Psoas muscle (tissue), 8 donors: ENCODE data around the gene PSMF1. TPM values are rescaled to one million over a fixed set of nuclear protein-coding genes. Genes with fewer than 3 reads are reported as not detected.

Source experiments
- ATAC-seq, 4 donors: fragments of 200-7000 bp; cut with Tn5 transposase; one replicate each; pipeline ENCODE4 v1.9.1; 2020; ENCODE audit warnings: moderate library complexity in 3 of 4, mild to moderate bottlenecking in 2 of 4
- DNase-seq, 2 donors: peaks; one replicate each; pipeline ENCODE4 v3.0.0-alpha.2; 2020
- H3K27ac ChIP-seq: fragments of 200-600 bp; one replicate; pipeline ENCODE4 v1.8.0; 2022
- H3K27me3 ChIP-seq, 3 donors: fragments of 200-600 bp in 1 of 3; one replicate each; pipeline versions ENCODE4 v1.6.1 to v1.8.0; 2013 to 2022; ENCODE audit warnings: low read length in 2 of 3, mild to moderate bottlenecking in 2 of 3, moderate library complexity in 1 of 3; ENCODE audit not compliant: insufficient read depth in 3 of 3
- H3K36me3 ChIP-seq, 2 donors: fragments of 200-600 bp in 1 of 2; one replicate each; pipeline versions ENCODE4 v1.6.1 to v1.8.0; 2013 to 2022; ENCODE audit warnings: low read depth in 1 of 2, mild to moderate bottlenecking in 1 of 2, moderate library complexity in 1 of 2; ENCODE audit not compliant: insufficient read depth in 1 of 2
- H3K4me1 ChIP-seq: fragments of 200-600 bp; one replicate; pipeline ENCODE4 v1.8.0; 2022
- H3K4me3 ChIP-seq: fragments of 200-600 bp; one replicate; pipeline ENCODE4 v1.8.0; 2022; ENCODE audit warnings: mild to moderate bottlenecking
- H3K9me3 ChIP-seq: fragments of 200-600 bp; one replicate; pipeline ENCODE4 v1.8.0; 2022
- WGBS, 3 donors: extraction: QIAGEN DNeasy Blood & Tissue Kit; methylation state at CpG; one replicate each; pipeline versions ENCODE4 v1.1.6 to v1.1.7; 2013; 5-methylcytosine and 5-hydroxymethylcytosine counted together
- intact Hi-C, 2 donors: fragments of 100-400 bp; cut with DNase I; formaldehyde crosslinking; loops; one replicate each; pipeline versions ENCODE4 v1.11.0 to v1.14.2; 2022
- polyA plus RNA-seq, 3 donors: library from polyadenylated mRNA; stranded (reverse); fragments of 200-250 nt; gene quantifications; one replicate each; pipeline ENCODE4 v1.2.3, GENCODE V29; 2013
- total RNA-seq, 4 donors: library from RNA; stranded (reverse); fragmentation: NEBNext Ultra II Directional in 2 of 4; extraction: Animal tissue kit (Norgen Biotek cat#: 25700) in 2 of 4; gene quantifications; one replicate each; pipeline versions ENCODE4 v1.2.1 to v1.2.4, GENCODE V29; 2021 to 2023
- TF ChIP-seq, protein P1 (sequence below): fragments of 200-600 bp; IDR thresholded peaks from one replicate; pipeline ENCODE4 v1.8.0; 2022; ENCODE audit warnings: antibody characterized with exemption
- donor health status: healthy with polysubstance abuse.
- donor health status: DM: no; HTN: no; CAD: no; lungs with moderate emphysema.
- donor health status: Bipolar disorder and iron deficiency.
- donor health status: healthy.
- donor health status: DM: yes; HTN: yes; CAD: no.
- donor health status: DM: no; HTN: no; CAD: no.
- donor health status: DM: no; HTN: no; CAD: no.
- donor health status: DM: yes; HTN: yes; CAD: no.

Gene PSMF1
- total and polyA plus RNA-seq, 7 donors = 81.0 to 159 (median 137) TPM

DNA sequence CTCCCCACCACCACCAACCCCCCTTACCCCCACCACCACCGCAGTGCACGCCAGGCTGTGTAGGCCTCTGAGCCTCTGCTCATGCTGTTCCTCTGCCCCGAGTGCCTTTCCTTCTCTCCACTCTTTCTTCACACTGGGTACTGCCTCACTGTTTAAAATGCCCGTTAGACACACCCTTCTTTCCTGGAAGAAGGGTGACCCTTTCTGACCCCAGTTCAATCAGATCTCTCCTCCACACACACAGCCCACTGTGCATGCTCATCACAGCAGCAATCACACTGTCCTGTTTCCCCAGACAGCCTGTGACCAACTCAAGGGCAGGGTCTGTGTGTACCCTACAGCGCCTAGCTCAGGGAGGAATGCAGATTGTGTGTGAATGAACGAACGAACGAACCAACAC is 56.4 kb downstream of the PSMF1 start:
- no peak overlapping the region for H3K4me3 ChIP-seq
- ATAC-seq (no peak), DNase-seq (no peak)
- WGBS, 3 donors = 80 to 92% (median 88%) methylated on average over 6 to 8 of the region's 8 CpGs
- H3K9me3 ChIP-seq = no peaks in the 10 kb centered on the region
- H3K27me3 ChIP-seq = no peaks in the 10 kb centered on the region
- no peaks in the 10 kb centered on the region for H3K4me1 ChIP-seq
- TF ChIP-seq, protein P1, sequence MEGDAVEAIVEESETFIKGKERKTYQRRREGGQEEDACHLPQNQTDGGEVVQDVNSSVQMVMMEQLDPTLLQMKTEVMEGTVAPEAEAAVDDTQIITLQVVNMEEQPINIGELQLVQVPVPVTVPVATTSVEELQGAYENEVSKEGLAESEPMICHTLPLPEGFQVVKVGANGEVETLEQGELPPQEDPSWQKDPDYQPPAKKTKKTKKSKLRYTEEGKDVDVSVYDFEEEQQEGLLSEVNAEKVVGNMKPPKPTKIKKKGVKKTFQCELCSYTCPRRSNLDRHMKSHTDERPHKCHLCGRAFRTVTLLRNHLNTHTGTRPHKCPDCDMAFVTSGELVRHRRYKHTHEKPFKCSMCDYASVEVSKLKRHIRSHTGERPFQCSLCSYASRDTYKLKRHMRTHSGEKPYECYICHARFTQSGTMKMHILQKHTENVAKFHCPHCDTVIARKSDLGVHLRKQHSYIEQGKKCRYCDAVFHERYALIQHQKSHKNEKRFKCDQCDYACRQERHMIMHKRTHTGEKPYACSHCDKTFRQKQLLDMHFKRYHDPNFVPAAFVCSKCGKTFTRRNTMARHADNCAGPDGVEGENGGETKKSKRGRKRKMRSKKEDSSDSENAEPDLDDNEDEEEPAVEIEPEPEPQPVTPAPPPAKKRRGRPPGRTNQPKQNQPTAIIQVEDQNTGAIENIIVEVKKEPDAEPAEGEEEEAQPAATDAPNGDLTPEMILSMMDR = no peak
- no peak overlapping the region for H3K27ac ChIP-seq
- peaks cover 4 to 60% of the 10 kb centered on the region in 2 donors for H3K36me3 ChIP-seq
- intact Hi-C loops = no loop called here

DNA sequence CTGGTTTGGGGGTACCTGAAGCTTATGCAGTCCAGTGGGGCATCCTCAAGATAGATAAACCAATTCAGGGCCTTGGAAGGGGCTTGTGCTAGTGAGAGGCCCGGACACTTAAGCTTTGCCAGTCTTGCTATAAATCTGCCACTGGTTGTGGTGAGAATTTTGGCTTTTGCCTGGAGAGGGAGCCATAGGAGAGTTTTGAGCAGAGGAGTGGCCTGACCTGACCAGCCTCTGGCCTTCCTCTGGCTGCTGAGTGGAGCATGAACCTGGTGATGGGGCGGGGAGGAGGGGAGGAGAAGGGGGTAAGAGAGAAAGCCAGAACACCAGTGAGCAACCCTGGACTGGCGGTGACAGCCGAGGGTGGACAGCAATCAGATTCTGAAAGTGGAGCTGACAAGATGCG is 59.3 kb downstream of the PSMF1 start:
- Histone ChIP-seq H3K4me3 (no peak overlapping the region), H3K27ac (no peak overlapping the region), H3K36me3 (peaks cover 0 to 38% of the 10 kb centered on the region in 2 donors), H3K4me1 (no peaks in the 10 kb centered on the region), H3K9me3 (no peaks in the 10 kb centered on the region), H3K27me3 (no peaks in the 10 kb centered on the region)
- DNase-seq (no peak), ATAC-seq (no peak)
- WGBS, 3 donors = 77 to 83% (median 82%) methylated on average over 5 of the region's 5 CpGs
- TF ChIP-seq, protein P1 = no peak
- intact Hi-C loops = no loop called here

DNA sequence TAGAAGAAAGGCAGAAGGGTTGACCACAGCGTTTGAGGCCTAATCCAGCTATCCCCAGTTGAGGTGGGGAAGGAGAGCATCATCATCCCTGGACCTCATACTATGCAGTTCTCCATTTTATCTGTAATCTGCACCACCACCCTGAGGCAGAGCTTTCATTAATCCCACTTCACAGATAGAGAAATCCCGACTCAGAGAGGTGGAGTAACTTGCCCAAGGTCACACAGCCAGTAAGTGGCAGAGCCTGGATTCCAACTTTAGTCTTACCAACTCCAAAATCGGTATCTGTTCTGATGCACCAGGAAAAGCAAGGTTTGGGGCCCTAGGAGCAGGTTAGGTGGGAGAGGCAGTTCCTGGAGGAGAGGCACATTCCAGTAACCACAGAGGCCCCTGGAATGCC is 59.7 kb downstream of the PSMF1 start:
- intact Hi-C loops = no loop called here
- H3K27ac ChIP-seq = no peak overlapping the region
- no peaks in the 10 kb centered on the region for H3K27me3 ChIP-seq
- TF ChIP-seq, protein P1 = no peak
- no peaks in the 10 kb centered on the region for H3K4me1 ChIP-seq
- H3K4me3 ChIP-seq = no peak overlapping the region
- ATAC-seq = no peak
- 81 to 90% (median 85%) methylated on average over 3 of the region's 3 CpGs for WGBS, 3 donors
- no peaks in the 10 kb centered on the region for H3K9me3 ChIP-seq
- no peak for DNase-seq
- H3K36me3 ChIP-seq = peaks cover 0 to 33% of the 10 kb centered on the region in 2 donors

DNA sequence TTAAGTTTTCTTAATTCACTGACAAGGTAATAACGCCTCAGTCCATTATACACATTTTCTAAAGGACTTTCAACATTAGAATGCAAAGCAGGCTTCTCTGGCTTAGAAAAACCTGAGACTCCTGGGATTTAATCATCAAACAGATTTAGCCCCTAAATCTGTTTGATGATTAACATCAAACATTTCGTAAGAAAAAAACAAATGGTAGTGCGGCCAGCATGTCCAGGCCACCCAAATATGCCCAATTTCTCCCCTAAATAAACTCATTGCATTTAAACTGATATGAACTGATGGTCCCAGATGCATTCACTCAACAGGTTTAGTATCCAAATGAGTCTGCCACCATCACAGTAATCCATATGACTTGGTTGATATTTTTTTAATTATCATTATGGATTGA is 60.2 kb downstream of the PSMF1 start:
- no peak overlapping the region for H3K4me3 ChIP-seq
- no peak for DNase-seq
- intact Hi-C loops = no loop called here
- ATAC-seq = no peak
- no peaks in the 10 kb centered on the region for H3K9me3 ChIP-seq
- TF ChIP-seq, protein P1 = no peak
- H3K27me3 ChIP-seq = peaks cover 0 to 3% (median 0%) of the 10 kb centered on the region in 3 donors
- H3K36me3 ChIP-seq = peaks cover 0 to 29% of the 10 kb centered on the region in 2 donors
- 90 to 93% (median 91%) methylated on average over 3 of the region's 3 CpGs for WGBS, 3 donors
- no peak overlapping the region for H3K27ac ChIP-seq
- no peaks in the 10 kb centered on the region for H3K4me1 ChIP-seq

DNA sequence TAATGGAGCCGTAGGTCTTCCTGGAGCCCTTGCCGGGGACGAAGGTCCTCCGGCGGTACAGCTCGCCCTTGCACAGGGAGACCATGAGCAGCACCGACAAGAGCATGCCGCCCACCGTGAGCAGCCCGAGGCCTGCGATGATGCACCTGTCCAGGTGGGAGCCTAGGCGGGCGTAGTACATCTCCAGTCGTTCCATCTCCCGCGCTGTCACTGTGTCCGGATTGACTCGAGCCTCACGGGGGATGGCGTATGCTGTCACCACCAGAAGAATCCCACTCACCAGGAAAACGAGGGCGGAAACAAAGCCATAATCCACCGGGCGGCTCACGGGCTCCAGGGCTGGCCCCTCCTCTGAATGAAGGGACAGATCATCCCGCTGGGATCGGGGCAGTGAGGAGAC is 62.5 kb downstream of the PSMF1 start:
- Histone ChIP-seq H3K27me3 (peaks cover 0 to 20% (median 4%) of the 10 kb centered on the region in 3 donors), H3K4me3 (no peak overlapping the region), H3K4me1 (no peaks in the 10 kb centered on the region), H3K27ac (no peak overlapping the region), H3K36me3 (peaks cover 0 to 11% of the 10 kb centered on the region in 2 donors), H3K9me3 (no peaks in the 10 kb centered on the region)
- intact Hi-C loops = loop anchor here in 1 of 2 donors (10.0 kb wide), 1 partner anchor 226 kb away; no protein-coding TSS in a partner anchor
- no peak for DNase-seq
- no peak for ATAC-seq
- WGBS, 3 donors = 92 to 93% (median 93%) methylated on average over 27 of the region's 27 CpGs
- TF ChIP-seq, protein P1 = no peak
